Measurements from ENCODE around the gene POLG2. TPM values are rescaled to one million over a fixed set of nuclear protein-coding genes. Genes with fewer than 3 reads are reported as not detected.

Gene POLG2
- total and polyA plus RNA-seq, 9 of the 15 experiments (the other 6 are each of a cell fraction or from before 2014, with no cell fraction given): 13.4 to 44.8 (median 37.0) TPM

DNA sequence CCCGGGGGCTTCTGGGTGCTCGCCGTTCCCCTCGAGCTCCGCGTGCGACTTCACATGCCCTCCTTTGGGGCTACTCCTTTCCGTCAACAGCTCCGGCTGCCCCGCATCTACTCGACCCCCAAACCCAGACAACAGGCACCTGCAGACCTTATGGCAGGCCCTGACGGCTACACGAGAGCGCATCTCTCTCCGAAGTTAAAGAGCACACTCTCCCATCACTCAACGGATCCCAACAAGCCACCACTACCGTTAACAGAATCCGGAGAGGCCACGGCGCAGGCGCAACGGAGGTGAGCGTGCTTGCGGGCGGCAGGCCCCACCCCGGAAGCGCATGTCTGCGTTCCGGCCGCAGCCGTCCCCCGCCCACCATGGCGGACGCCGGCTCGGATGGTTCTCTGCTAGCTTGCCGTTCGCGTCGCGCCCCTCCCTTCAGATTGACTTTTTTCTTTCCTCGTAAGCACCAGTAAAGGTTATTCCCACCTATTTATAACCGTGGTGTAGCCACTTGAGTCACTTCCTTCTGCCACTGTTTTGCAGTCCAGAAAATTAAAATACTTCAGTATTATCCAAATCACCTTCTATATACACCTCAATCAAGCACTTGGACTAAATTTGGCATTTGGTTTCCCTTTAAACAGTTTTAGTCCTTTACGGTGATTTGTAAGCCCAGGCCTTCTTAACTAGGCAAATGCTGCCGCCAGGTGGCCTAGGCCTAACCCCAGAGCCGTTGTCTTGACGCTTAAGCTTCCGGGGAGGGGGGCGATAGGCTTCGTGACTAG, at the start of gene POLG2 (continued):
- TF ChIP-seq, protein P1, sequence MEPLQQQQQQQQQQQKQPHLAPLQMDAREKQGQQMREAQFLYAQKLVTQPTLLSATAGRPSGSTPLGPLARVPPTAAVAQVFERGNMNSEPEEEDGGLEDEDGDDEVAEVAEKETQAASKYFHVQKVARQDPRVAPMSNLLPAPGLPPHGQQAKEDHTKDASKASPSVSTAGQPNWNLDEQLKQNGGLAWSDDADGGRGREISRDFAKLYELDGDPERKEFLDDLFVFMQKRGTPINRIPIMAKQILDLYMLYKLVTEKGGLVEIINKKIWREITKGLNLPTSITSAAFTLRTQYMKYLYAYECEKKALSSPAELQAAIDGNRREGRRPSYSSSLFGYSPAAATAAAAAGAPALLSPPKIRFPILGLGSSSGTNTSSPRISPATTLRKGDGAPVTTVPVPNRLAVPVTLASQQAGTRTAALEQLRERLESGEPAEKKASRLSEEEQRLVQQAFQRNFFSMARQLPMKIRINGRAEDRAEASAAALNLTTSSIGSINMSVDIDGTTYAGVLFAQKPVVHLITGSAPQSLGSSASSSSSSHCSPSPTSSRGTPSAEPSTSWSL (CRISPR knock-in tag; IDR thresholded peaks at IDR 0.05; ENCODE audit: borderline replicate concordance): 0 out of 2 replicates have a peak, but pooled peaks have one; percentile 46
- peak; percentile 53 for TF ChIP-seq SMAD1 (IDR thresholded peaks at IDR 0.05; ENCODE audit: low read depth, low read length, partially characterized antibody)
- TF ChIP-seq, protein P2, sequence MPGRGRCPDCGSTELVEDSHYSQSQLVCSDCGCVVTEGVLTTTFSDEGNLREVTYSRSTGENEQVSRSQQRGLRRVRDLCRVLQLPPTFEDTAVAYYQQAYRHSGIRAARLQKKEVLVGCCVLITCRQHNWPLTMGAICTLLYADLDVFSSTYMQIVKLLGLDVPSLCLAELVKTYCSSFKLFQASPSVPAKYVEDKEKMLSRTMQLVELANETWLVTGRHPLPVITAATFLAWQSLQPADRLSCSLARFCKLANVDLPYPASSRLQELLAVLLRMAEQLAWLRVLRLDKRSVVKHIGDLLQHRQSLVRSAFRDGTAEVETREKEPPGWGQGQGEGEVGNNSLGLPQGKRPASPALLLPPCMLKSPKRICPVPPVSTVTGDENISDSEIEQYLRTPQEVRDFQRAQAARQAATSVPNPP (IDR thresholded peaks at IDR 0.05; ENCODE audit: borderline replicate concordance, insufficient read depth, insufficient read length): no peak
- TF ChIP-seq, protein P3, sequence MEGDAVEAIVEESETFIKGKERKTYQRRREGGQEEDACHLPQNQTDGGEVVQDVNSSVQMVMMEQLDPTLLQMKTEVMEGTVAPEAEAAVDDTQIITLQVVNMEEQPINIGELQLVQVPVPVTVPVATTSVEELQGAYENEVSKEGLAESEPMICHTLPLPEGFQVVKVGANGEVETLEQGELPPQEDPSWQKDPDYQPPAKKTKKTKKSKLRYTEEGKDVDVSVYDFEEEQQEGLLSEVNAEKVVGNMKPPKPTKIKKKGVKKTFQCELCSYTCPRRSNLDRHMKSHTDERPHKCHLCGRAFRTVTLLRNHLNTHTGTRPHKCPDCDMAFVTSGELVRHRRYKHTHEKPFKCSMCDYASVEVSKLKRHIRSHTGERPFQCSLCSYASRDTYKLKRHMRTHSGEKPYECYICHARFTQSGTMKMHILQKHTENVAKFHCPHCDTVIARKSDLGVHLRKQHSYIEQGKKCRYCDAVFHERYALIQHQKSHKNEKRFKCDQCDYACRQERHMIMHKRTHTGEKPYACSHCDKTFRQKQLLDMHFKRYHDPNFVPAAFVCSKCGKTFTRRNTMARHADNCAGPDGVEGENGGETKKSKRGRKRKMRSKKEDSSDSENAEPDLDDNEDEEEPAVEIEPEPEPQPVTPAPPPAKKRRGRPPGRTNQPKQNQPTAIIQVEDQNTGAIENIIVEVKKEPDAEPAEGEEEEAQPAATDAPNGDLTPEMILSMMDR (IDR thresholded peaks at IDR 0.05 in 2 of 3, conservative IDR thresholded peaks at IDR 0.05 in 1 of 3; ENCODE audit: insufficient read depth in 2 of 3, low read depth in 1 of 3, low read length in 3 of 3): peak; percentile 66 to 84 (median 69)
- TF ChIP-seq, protein P4, sequence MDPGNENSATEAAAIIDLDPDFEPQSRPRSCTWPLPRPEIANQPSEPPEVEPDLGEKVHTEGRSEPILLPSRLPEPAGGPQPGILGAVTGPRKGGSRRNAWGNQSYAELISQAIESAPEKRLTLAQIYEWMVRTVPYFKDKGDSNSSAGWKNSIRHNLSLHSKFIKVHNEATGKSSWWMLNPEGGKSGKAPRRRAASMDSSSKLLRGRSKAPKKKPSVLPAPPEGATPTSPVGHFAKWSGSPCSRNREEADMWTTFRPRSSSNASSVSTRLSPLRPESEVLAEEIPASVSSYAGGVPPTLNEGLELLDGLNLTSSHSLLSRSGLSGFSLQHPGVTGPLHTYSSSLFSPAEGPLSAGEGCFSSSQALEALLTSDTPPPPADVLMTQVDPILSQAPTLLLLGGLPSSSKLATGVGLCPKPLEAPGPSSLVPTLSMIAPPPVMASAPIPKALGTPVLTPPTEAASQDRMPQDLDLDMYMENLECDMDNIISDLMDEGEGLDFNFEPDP (CRISPR knock-in tag; IDR thresholded peaks at IDR 0.05): 0 out of 2 replicates have a peak, but pooled peaks have one; percentile 32
- TF ChIP-seq EWSR1 (IDR thresholded peaks at IDR 0.05; ENCODE audit: borderline replicate concordance, low read depth, partially characterized antibody): peak; percentile 95
- TF ChIP-seq, protein P5, sequence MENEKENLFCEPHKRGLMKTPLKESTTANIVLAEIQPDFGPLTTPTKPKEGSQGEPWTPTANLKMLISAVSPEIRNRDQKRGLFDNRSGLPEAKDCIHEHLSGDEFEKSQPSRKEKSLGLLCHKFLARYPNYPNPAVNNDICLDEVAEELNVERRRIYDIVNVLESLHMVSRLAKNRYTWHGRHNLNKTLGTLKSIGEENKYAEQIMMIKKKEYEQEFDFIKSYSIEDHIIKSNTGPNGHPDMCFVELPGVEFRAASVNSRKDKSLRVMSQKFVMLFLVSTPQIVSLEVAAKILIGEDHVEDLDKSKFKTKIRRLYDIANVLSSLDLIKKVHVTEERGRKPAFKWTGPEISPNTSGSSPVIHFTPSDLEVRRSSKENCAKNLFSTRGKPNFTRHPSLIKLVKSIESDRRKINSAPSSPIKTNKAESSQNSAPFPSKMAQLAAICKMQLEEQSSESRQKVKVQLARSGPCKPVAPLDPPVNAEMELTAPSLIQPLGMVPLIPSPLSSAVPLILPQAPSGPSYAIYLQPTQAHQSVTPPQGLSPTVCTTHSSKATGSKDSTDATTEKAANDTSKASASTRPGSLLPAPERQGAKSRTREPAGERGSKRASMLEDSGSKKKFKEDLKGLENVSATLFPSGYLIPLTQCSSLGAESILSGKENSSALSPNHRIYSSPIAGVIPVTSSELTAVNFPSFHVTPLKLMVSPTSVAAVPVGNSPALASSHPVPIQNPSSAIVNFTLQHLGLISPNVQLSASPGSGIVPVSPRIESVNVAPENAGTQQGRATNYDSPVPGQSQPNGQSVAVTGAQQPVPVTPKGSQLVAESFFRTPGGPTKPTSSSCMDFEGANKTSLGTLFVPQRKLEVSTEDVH (IDR thresholded peaks at IDR 0.05; ENCODE audit: low read depth, partially characterized antibody): peak; percentile 88
- TF ChIP-seq, protein P6, sequence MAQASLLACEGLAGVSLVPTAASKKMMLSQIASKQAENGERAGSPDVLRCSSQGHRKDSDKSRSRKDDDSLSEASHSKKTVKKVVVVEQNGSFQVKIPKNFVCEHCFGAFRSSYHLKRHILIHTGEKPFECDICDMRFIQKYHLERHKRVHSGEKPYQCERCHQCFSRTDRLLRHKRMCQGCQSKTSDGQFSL (CRISPR knock-in tag; IDR thresholded peaks at IDR 0.05): no peak
- TF ChIP-seq, protein P6 (tag; IDR thresholded peaks at IDR 0.05): no peak; a peak in 1 of 4 replicates
- TF ChIP-seq SIN3B (IDR thresholded peaks at IDR 0.05; ENCODE audit: low read depth): no peak
- TF ChIP-seq L3MBTL2 (IDR thresholded peaks at IDR 0.05): peak; percentile 84
- peak; percentile 62 for TF ChIP-seq FIP1L1 (IDR thresholded peaks at IDR 0.05; ENCODE audit: low read depth, low read length, poor library complexity, severe bottlenecking)
- TF ChIP-seq PRPF4 (IDR thresholded peaks at IDR 0.05; ENCODE audit: insufficient read depth, low read depth, low read length, poor library complexity, severe bottlenecking): no peak
- TF ChIP-seq MEF2A (IDR thresholded peaks at IDR 0.05; ENCODE audit: control insufficient read depth, low read depth, low read length): 0 out of 2 replicates have a peak, but pooled peaks have one; percentile 3
